H9 (cell line): ENCODE results near the gene MGAM2. TPM values are rescaled to one million over a fixed set of nuclear protein-coding genes. Genes with fewer than 3 reads are reported as not detected.

Experiments used
- DNase-seq: peaks from one replicate; pipeline ENCODE4 v3.0.0-alpha.2; 2017
- H2AFZ ChIP-seq: one replicate; pipeline ENCODE4 v1.6.1; 2013; ENCODE audit warnings: mild to moderate bottlenecking, low read length, control low read depth, moderate library complexity
- H2AK5ac ChIP-seq: 2 replicates; pipeline ENCODE4 v1.6.1; 2013; ENCODE audit warnings: low read length, control low read depth, mixed read lengths; ENCODE audit not compliant: insufficient read length
- H2BK120ac ChIP-seq: one replicate; pipeline ENCODE4 v1.6.1; 2013; ENCODE audit warnings: low read depth, mild to moderate bottlenecking, low read length, control low read depth, inconsistent platforms; ENCODE audit not compliant: poor library complexity, severe bottlenecking
- H2BK12ac ChIP-seq: 2 replicates; pipeline ENCODE4 v1.6.1; 2013; ENCODE audit warnings: low read length, control low read depth, mixed read lengths, low read depth; ENCODE audit not compliant: insufficient read length
- H2BK15ac ChIP-seq: 2 replicates; pipeline ENCODE4 v1.6.1; 2013; ENCODE audit warnings: low read depth, low read length, control low read depth
- H2BK20ac ChIP-seq: one replicate; pipeline ENCODE4 v1.6.1; 2013; ENCODE audit warnings: low read depth, mild to moderate bottlenecking, low read length, control low read depth, inconsistent platforms; ENCODE audit not compliant: poor library complexity, severe bottlenecking
- H2BK5ac ChIP-seq: 2 replicates; pipeline ENCODE4 v1.6.1; 2013; ENCODE audit warnings: low read length, control low read depth, mixed read lengths; ENCODE audit not compliant: insufficient read length
- H3K14ac ChIP-seq: 2 replicates; pipeline ENCODE4 v1.6.1; 2013; ENCODE audit warnings: low read length, control low read depth; ENCODE audit not compliant: insufficient read depth
- H3K18ac ChIP-seq: 2 replicates; pipeline ENCODE4 v1.6.1; 2013; ENCODE audit warnings: low read depth, mild to moderate bottlenecking, mixed read lengths, low read length, control low read depth; ENCODE audit not compliant: insufficient read length
- H3K23ac ChIP-seq: 2 replicates; pipeline ENCODE4 v1.6.1; 2013; ENCODE audit warnings: low read length, control low read depth, mixed read lengths, low read depth; ENCODE audit not compliant: insufficient read length
- H3K23me2 ChIP-seq: 2 replicates; pipeline ENCODE4 v1.6.1; 2013; ENCODE audit warnings: low read depth, mild to moderate bottlenecking, mixed read lengths, low read length, control low read depth; ENCODE audit not compliant: insufficient read length, poor library complexity, severe bottlenecking
- H3K27ac ChIP-seq: 2 replicates; pipeline ENCODE4 v1.5.1; 2013; ENCODE audit warnings: low read length, control low read depth, mixed read lengths, low read depth; ENCODE audit not compliant: insufficient read length
- H3K27me3 ChIP-seq: 2 replicates; pipeline ENCODE4 v1.6.1; 2013; ENCODE audit warnings: low read length, control low read depth, inconsistent platforms; ENCODE audit not compliant: insufficient read depth
- H3K4ac ChIP-seq: 2 replicates; pipeline ENCODE4 v1.6.1; 2013; ENCODE audit warnings: low read depth, mild to moderate bottlenecking, control low read depth, inconsistent platforms, low read length, moderate library complexity
- H3K4me1 ChIP-seq: 2 replicates; pipeline ENCODE4 v1.6.1; 2013; ENCODE audit warnings: low read length, control low read depth, inconsistent platforms; ENCODE audit not compliant: insufficient read depth
- H3K4me2 ChIP-seq: 2 replicates; pipeline ENCODE4 v1.6.1; 2013; ENCODE audit warnings: low read length, control low read depth, mixed read lengths; ENCODE audit not compliant: insufficient read length, insufficient read depth
- H3K56ac ChIP-seq: 2 replicates; pipeline ENCODE4 v1.6.1; 2013; ENCODE audit warnings: low read depth, mild to moderate bottlenecking, mixed read lengths, low read length, control low read depth; ENCODE audit not compliant: insufficient read length
- H3K79me1 ChIP-seq: 2 replicates; pipeline ENCODE4 v1.6.1; 2013; ENCODE audit warnings: low read depth, mild to moderate bottlenecking, moderate library complexity, low read length, control low read depth, inconsistent platforms; ENCODE audit not compliant: insufficient read depth, poor library complexity, severe bottlenecking
- H3K79me2 ChIP-seq: 2 replicates; pipeline ENCODE4 v1.6.1; 2013; ENCODE audit warnings: low read length, control low read depth, inconsistent platforms; ENCODE audit not compliant: insufficient read depth
- H3K9ac ChIP-seq: 2 replicates; pipeline ENCODE4 v1.6.1; 2013; ENCODE audit warnings: low read length, control low read depth, mixed read lengths; ENCODE audit not compliant: insufficient read length; ENCODE audit errors: extremely low read depth
- H3K9me3 ChIP-seq: one replicate; pipeline ENCODE4 v1.6.1; 2013; ENCODE audit warnings: low read depth, low read length, inconsistent platforms; ENCODE audit not compliant: control insufficient read depth
- H3T11ph ChIP-seq: one replicate; pipeline ENCODE4 v1.6.1; 2013; ENCODE audit warnings: mild to moderate bottlenecking, low read length, control low read depth, inconsistent platforms
- H4K20me1 ChIP-seq: one replicate; pipeline ENCODE4 v1.6.1; 2013; ENCODE audit not compliant: control insufficient read depth, insufficient read length, insufficient read depth
- H4K5ac ChIP-seq: 2 replicates; pipeline ENCODE4 v1.6.1; 2013; ENCODE audit warnings: low read depth, mild to moderate bottlenecking, mixed read lengths, low read length, control low read depth; ENCODE audit not compliant: insufficient read length
- H4K8ac ChIP-seq: replicated peaks from 2 replicates; pipeline ENCODE4 v1.6.1; 2013; ENCODE audit warnings: low read length, control low read depth, mixed read lengths, low read depth; ENCODE audit not compliant: insufficient read length
- H4K91ac ChIP-seq: 2 replicates; pipeline ENCODE4 v1.6.1; 2013; ENCODE audit warnings: low read depth, mild to moderate bottlenecking, moderate library complexity, mixed read lengths, low read length, control low read depth; ENCODE audit not compliant: insufficient read length
- H3K27ac Mint-ChIP-seq, 3 experiments: 2 replicates in 2 of 3; 3 replicates in 1 of 3; pipeline ENCODE4 v1.8.0; 2020 to 2021; ENCODE audit warnings: mixed read lengths in 3 of 3, mild to moderate bottlenecking in 1 of 3, moderate library complexity in 1 of 3
- H3K27me3 Mint-ChIP-seq: 2 replicates; pipeline ENCODE4 v1.8.0; 2021; ENCODE audit warnings: low read depth, mild to moderate bottlenecking, moderate library complexity, mixed read lengths
- H3K36me3 Mint-ChIP-seq, 3 experiments: 2 replicates in 2 of 3; 3 replicates in 1 of 3; pipeline ENCODE4 v1.8.0; 2020 to 2021; ENCODE audit warnings: low read depth in 3 of 3, mixed read lengths in 3 of 3; ENCODE audit not compliant: insufficient read depth in 1 of 3
- H3K4me1 Mint-ChIP-seq, 2 experiments: 2 replicates each; pipeline ENCODE4 v1.8.0; 2020; ENCODE audit warnings: mixed read lengths in 2 of 2
- H3K4me3 Mint-ChIP-seq, 2 experiments: 2 replicates in 1 of 2; 3 replicates in 1 of 2; pipeline ENCODE4 v1.8.0; 2020 to 2021; ENCODE audit warnings: mild to moderate bottlenecking in 2 of 2, mixed read lengths in 2 of 2, moderate library complexity in 1 of 2
- H3K9me3 Mint-ChIP-seq, 2 experiments: 2 replicates in 1 of 2; 3 replicates in 1 of 2; pipeline ENCODE4 v1.8.0; 2020; ENCODE audit warnings: mild to moderate bottlenecking in 2 of 2, mixed read lengths in 2 of 2, moderate library complexity in 1 of 2
- WGBS: extraction: QIAGEN DNeasy Blood & Tissue Kit; methylation state at CpG from one replicate; pipeline ENCODE4 v1.1.7; 2013; ENCODE audit warnings: missing lambda C conversion rate, low lambda C conversion rate, mixed read lengths; ENCODE audit not compliant: insufficient read length; ENCODE audit errors: extremely low coverage; 5-methylcytosine and 5-hydroxymethylcytosine counted together
- total RNA-seq: library from RNA; stranded (reverse); gene quantifications from 2 replicates; pipeline ENCODE4 v1.2.1, GENCODE V29; 2021
- TF ChIP-seq, protein P1 (sequence below): fragments of 200-600 bp; sonication (generic); conservative IDR thresholded peaks from 3 replicates; pipeline ENCODE4 v1.8.0; 2021; ENCODE audit warnings: antibody characterized with exemption, mild to moderate bottlenecking

MGAM2 gene
- total RNA-seq, 1 experiment from 2014 or later, result not detected

DNA sequence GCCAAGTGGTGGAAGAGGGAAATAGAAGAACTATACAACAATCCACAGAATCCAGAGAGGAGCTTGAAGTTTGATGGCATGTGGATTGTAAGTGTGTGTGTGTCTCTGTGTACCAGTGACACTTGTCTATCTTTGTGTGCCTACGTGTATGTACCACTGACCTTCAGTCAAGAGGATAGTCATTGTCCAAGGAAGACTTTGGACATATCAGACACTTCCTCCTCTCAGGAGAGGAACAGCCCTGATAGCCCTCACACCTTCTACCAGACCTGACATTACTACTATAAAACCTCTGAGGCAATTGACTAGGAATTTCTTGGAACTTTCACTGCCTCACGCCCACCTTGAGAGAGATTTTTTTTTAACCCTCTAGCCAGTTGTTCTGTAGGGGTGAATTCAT, 19.6 kb upstream of the MGAM2 start:
- H3K23me2 ChIP-seq, result no peaks in the 10 kb centered on the region
- Mint-ChIP-seq H3K4me3 (no peak overlapping the region), H3K36me3 (no peaks in the 10 kb centered on the region), H3K4me1 (no peaks in the 10 kb centered on the region), H3K9me3 (no peaks in the 10 kb centered on the region), H3K27me3 (no peaks in the 10 kb centered on the region; the same call in 1 of the 2 replicates), H3K27ac (no peak overlapping the region)
- no peak overlapping the region for H2BK12ac ChIP-seq
- H3K79me2 ChIP-seq, result no peaks in the 10 kb centered on the region
- no CpG with 5 or more reads among the region's 2 CpGs for WGBS
- H4K20me1 ChIP-seq, result no peaks in the 10 kb centered on the region
- H4K91ac ChIP-seq, result no peak overlapping the region
- H3K18ac ChIP-seq, result no peak overlapping the region
- no peak overlapping the region for H3K4me2 ChIP-seq
- no peak overlapping the region for H3K27ac ChIP-seq
- H4K8ac ChIP-seq, result no peak overlapping the region
- no peaks in the 10 kb centered on the region for H3K4me1 ChIP-seq
- no peak overlapping the region for H2BK15ac ChIP-seq
- no peak overlapping the region for H3K56ac ChIP-seq
- H3K9ac ChIP-seq, result no peak overlapping the region
- no peak overlapping the region for H3K23ac ChIP-seq
- no peak overlapping the region for H2BK5ac ChIP-seq
- no peak overlapping the region for H2BK120ac ChIP-seq
- no peak overlapping the region for H2AK5ac ChIP-seq
- H3K27me3 ChIP-seq, result no peaks in the 10 kb centered on the region
- DNase-seq, result no peak
- TF ChIP-seq, protein P1, sequence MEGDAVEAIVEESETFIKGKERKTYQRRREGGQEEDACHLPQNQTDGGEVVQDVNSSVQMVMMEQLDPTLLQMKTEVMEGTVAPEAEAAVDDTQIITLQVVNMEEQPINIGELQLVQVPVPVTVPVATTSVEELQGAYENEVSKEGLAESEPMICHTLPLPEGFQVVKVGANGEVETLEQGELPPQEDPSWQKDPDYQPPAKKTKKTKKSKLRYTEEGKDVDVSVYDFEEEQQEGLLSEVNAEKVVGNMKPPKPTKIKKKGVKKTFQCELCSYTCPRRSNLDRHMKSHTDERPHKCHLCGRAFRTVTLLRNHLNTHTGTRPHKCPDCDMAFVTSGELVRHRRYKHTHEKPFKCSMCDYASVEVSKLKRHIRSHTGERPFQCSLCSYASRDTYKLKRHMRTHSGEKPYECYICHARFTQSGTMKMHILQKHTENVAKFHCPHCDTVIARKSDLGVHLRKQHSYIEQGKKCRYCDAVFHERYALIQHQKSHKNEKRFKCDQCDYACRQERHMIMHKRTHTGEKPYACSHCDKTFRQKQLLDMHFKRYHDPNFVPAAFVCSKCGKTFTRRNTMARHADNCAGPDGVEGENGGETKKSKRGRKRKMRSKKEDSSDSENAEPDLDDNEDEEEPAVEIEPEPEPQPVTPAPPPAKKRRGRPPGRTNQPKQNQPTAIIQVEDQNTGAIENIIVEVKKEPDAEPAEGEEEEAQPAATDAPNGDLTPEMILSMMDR, result no peak
- no peak overlapping the region for H3K14ac ChIP-seq
- no peak overlapping the region for H2AFZ ChIP-seq
- H3K79me1 ChIP-seq, result no peaks in the 10 kb centered on the region
- no peaks in the 10 kb centered on the region for H3K9me3 ChIP-seq
- no peak overlapping the region for H4K5ac ChIP-seq
- H3T11ph ChIP-seq, result no peak overlapping the region
- no peak overlapping the region for H3K4ac ChIP-seq
- H2BK20ac ChIP-seq, result no peak overlapping the region
